Measurements from ENCODE around the gene LSM5.

DNA sequence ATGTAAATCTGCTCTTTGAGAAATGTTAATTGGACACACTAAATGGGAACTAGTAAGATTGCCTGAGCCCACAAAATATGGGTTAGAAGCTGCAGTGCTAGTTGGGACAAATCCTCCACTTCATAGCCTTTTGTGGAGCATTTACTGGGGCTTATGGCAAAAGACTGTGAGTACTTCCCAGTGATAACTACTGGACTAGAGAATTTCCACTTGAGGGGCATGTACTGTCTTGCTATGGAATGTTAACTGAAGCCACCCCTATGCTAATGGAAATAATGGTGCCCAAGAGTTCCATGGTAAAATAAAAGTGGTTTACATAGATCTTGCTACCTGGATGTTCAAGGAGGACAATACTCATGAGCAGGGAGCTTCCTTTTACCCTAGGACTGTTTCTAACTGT, 34.5 kb upstream of the LSM5 start:
- TF ChIP-seq, protein P1, sequence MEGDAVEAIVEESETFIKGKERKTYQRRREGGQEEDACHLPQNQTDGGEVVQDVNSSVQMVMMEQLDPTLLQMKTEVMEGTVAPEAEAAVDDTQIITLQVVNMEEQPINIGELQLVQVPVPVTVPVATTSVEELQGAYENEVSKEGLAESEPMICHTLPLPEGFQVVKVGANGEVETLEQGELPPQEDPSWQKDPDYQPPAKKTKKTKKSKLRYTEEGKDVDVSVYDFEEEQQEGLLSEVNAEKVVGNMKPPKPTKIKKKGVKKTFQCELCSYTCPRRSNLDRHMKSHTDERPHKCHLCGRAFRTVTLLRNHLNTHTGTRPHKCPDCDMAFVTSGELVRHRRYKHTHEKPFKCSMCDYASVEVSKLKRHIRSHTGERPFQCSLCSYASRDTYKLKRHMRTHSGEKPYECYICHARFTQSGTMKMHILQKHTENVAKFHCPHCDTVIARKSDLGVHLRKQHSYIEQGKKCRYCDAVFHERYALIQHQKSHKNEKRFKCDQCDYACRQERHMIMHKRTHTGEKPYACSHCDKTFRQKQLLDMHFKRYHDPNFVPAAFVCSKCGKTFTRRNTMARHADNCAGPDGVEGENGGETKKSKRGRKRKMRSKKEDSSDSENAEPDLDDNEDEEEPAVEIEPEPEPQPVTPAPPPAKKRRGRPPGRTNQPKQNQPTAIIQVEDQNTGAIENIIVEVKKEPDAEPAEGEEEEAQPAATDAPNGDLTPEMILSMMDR (conservative IDR thresholded peaks at IDR 0.05 in 1 of 2, IDR thresholded peaks at IDR 0.05 in 1 of 2; ENCODE audit: low read depth in 1 of 2, low read length in 2 of 2), result no peak
- TF ChIP-seq EZH2 (IDR thresholded peaks at IDR 0.05; ENCODE audit: low read length, missing control alignments), result no peak

Measured in fibroblast of lung (primary cell).